HFF-Myc (cell line): Measurements from ENCODE around the gene KIAA1671.

Experiments used
- DNase-seq: peaks from one replicate; pipeline ENCODE4 v3.0.0-alpha.2; 2011; ENCODE audit warnings: low read depth; ENCODE audit errors: extremely low read depth
- H3K4me3 ChIP-seq: replicated peaks from 2 replicates; pipeline ENCODE4 v1.5.1; 2011; ENCODE audit warnings: low read depth, mild to moderate bottlenecking, control low read depth, low read length
- TF ChIP-seq, protein P1 (sequence below): IDR thresholded peaks from 2 replicates; pipeline ENCODE4 v1.5.1; 2012; ENCODE audit warnings: mild to moderate bottlenecking, low read depth, low read length, control low read depth; ENCODE audit errors: missing control alignments

KIAA1671 gene

GRCh38 chr22:25161916-25162530 is 209.5 kb downstream of the KIAA1671 start:
- TF ChIP-seq, protein P1, sequence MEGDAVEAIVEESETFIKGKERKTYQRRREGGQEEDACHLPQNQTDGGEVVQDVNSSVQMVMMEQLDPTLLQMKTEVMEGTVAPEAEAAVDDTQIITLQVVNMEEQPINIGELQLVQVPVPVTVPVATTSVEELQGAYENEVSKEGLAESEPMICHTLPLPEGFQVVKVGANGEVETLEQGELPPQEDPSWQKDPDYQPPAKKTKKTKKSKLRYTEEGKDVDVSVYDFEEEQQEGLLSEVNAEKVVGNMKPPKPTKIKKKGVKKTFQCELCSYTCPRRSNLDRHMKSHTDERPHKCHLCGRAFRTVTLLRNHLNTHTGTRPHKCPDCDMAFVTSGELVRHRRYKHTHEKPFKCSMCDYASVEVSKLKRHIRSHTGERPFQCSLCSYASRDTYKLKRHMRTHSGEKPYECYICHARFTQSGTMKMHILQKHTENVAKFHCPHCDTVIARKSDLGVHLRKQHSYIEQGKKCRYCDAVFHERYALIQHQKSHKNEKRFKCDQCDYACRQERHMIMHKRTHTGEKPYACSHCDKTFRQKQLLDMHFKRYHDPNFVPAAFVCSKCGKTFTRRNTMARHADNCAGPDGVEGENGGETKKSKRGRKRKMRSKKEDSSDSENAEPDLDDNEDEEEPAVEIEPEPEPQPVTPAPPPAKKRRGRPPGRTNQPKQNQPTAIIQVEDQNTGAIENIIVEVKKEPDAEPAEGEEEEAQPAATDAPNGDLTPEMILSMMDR: no peak
- no peak overlapping the region for H3K4me3 ChIP-seq
- no peak for DNase-seq

DNA sequence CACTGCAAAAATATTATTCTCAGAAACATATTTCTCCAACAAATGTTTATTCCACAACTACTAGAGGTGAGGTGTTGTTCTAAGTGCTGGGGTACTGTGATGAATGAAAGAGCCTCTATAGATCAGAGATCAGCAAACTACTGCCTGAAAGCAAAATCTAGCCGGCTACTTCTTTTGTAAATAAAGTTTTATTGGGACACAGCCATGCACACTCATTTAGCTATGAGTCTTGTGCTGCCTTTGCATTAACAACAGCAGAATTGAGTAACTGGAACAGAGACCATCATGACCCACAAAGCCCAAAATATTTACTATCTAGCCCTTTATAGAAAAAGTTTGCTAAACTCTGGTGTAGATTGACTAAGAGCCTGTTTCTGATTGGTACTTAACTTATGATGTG is 210.0 kb downstream of the KIAA1671 start:
- TF ChIP-seq, protein P1: no peak
- no peak overlapping the region for H3K4me3 ChIP-seq
- DNase-seq: no peak

GRCh38 chr22:25165785-25166184 is 213.3 kb downstream of the KIAA1671 start:
- H3K4me3 ChIP-seq: no peak overlapping the region
- DNase-seq: no peak
- TF ChIP-seq, protein P1: no peak

- TF ChIP-seq, protein P1: no peak
- H3K4me3 ChIP-seq: no peak overlapping the region
- DNase-seq: no peak
Measured at GRCh38 chr22:25166266-25167040, 213.9 kb downstream of the KIAA1671 start.

DNA sequence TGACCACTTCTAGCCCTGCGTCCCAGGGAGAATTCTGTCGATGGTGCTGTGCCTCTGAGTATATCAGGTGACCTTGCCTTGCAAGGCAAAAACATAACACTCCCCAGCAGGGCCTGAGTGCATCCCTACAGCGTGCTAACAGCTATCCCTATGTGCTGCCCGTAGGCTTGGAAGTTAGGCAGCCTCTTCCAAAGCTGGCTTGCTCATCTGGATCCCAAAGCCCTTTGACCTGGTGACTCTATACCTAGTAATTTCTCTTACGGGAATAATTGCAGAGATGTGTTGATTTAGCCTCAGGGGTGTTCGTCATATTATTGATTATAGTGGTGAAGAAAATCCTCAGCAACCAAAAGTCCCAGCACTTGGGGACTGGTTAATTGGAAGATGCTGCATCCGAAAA is 214.6 kb downstream of the KIAA1671 start:
- TF ChIP-seq, protein P1: no peak
- no peak overlapping the region for H3K4me3 ChIP-seq
- no peak for DNase-seq

DNA sequence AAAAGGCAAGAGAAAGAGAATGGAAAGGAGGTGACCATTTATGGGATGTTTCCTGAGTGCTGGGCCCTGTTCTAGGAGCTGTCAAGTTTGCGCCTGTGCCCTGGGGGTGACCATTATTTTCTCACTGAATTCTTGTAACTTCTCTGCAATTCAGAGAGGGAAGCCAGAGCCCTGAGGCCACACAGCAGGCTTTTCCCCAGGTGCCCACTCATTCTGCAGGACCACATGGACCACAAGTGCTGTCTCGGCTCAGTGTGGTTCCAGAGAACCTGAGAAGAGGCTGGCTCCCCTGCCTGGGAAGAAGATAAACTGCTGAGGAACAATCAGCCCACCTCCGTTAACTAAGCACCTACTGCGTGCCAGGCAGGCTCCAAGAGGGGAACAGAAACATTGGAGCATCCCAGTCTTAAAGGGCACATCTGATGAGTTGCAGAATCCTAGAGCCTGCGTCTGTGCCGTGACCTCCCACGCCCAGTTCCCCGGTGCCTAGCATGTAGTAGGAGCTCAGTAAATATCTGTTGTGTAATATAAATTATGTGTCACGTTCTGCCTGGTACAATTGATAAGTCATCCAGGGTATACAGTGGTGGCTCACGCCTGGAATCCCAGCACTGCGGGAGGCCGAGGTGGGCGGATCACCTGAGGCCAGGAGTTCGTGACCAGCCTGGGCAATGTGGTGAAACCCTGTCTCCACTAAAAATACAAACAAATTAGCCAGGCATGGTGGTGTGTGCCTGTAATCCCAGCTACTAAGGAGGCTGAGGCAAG is 215.5 kb downstream of the KIAA1671 start:
- H3K4me3 ChIP-seq: no peak overlapping the region
- TF ChIP-seq, protein P1: no peak
- no peak for DNase-seq
